Right lobe of liver (tissue), 6 donors: ENCODE results near the gene BLMH. TPM values are rescaled to one million over a fixed set of nuclear protein-coding genes. Genes with fewer than 3 reads are reported as not detected.
A peak's percentile ranks its signal among the peaks of the same experiment; 100 is the strongest.

ENCODE experiments used
- ATAC-seq, 4 donors: fragments of 200-7000 bp; cut with Tn5 transposase; one replicate each; pipeline ENCODE4 v1.9.1; 2020; ENCODE audit warnings: mild to moderate bottlenecking in 4 of 4, moderate library complexity in 4 of 4
- DNase-seq, 3 donors: peaks; one replicate each; pipeline ENCODE4 v3.0.0-alpha.2; 2020
- H3K27ac ChIP-seq, 3 donors: fragments of 200-600 bp; one replicate each; pipeline ENCODE4 v1.8.0; 2022
- H3K27me3 ChIP-seq, 2 donors: fragments of 200-600 bp; one replicate each; pipeline ENCODE4 v1.8.0; 2022
- H3K36me3 ChIP-seq, 4 donors: fragments of 200-600 bp; sonication (generic) in 1 of 4; one replicate each; pipeline versions ENCODE4 v1.5.1 to v1.8.0; 2017 to 2022; ENCODE audit warnings: control low read depth in 1 of 4
- H3K4me1 ChIP-seq, 4 donors: fragments of 200-600 bp; sonication (generic) in 1 of 4; one replicate each; pipeline versions ENCODE4 v1.5.1 to v1.8.0; 2017 to 2022; ENCODE audit warnings: control low read depth in 1 of 4
- H3K4me3 ChIP-seq, 3 donors: fragments of 200-600 bp; one replicate each; pipeline ENCODE4 v1.8.0; 2022
- H3K9me3 ChIP-seq, 4 donors: fragments of 200-600 bp; sonication (generic) in 1 of 4; one replicate each; pipeline versions ENCODE4 v1.5.1 to v1.8.0; 2017 to 2022; ENCODE audit warnings: control low read depth in 1 of 4
- POLR2A ChIP-seq: fragments of 450-650 bp; IDR thresholded peaks from one replicate; pipeline ENCODE4 v1.6.1; 2017; ENCODE audit warnings: antibody characterized with exemption, mild to moderate bottlenecking
- WGBS: methylation state at CpG from one replicate; pipeline ENCODE4 v1.1.6; 2018; ENCODE audit warnings: low coverage, low lambda C conversion rate; ENCODE audit not compliant: insufficient coverage; ENCODE audit errors: missing lambda C conversion rate; 5-methylcytosine and 5-hydroxymethylcytosine counted together
- intact Hi-C, 2 donors: fragments of 100-400 bp; cut with DNase I; formaldehyde crosslinking; loops; one replicate each; pipeline versions ENCODE4 v1.11.2 to v1.14.1; 2022
- total RNA-seq, 6 experiments: library from RNA; depleted of rRNA in 2 of 6; stranded (reverse); fragments of >200 nt in 2 of 6; fragmentation: NEBNext Ultra II Directional in 3 of 6; extraction: Animal tissue kit (Norgen Biotek cat#: 25700) in 3 of 6; gene quantifications; one replicate each; pipeline versions ENCODE4 v1.1.0 to v1.2.4, GENCODE V29; 2016 to 2023
- TF ChIP-seq, protein P1 (sequence below), 4 donors: fragments of 200-600 bp in 3 of 4; fragments of 450-650 bp in 1 of 4; IDR thresholded peaks; one replicate each; pipeline versions ENCODE4 v1.5.1 to v1.8.0; 2016 to 2022; ENCODE audit warnings: antibody characterized with exemption in 4 of 4, mild to moderate bottlenecking in 2 of 4
- donor health status: DM: no; HTN: yes; CAD: no.
- donor health status: DM: no; HTN: no; CAD: no.
- donor health status: DM: no; HTN: no; CAD: no.
- donor health status: DM: no; HTN: yes; CAD: no.
- donor health status: DM: no; HTN: yes; CAD: no.

Gene BLMH
- total RNA-seq, 6 experiments from 2014 or later: 7.0 to 9.2 (median 7.3) TPM

DNA sequence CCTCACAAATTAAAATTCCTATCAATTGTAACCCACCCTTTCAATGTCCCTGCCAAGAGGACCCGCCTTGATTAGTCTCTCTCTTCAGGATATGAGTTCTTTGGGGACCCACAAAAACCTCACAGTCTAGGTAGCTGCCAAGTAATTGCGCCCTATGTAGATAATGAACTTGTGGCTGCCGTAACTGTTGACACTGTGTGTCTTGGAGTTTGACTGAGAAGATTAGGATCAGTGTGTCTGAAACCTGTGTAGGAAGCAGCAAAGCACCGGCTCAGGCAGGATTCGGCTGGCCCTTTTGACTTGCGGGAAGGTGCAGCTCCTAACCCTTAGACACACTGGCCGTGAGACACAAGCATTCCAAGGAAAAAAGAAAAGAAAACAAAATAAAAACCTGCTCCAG, 38.4 kb downstream of the BLMH start:
- Histone ChIP-seq H3K27me3 (no peaks in the 10 kb centered on the region), H3K4me1 (peaks cover 0 to 10% (median 4%) of the 10 kb centered on the region in 4 donors), H3K36me3 (no peaks in the 10 kb centered on the region), H3K4me3 (no peak overlapping the region), H3K27ac (no peak overlapping the region), H3K9me3 (no peaks in the 10 kb centered on the region)
- DNase-seq: no peak
- 90% methylated on average over 7 of the region's 7 CpGs for WGBS
- no peak for ATAC-seq
- intact Hi-C loops: no loop called here
- no peak for TF ChIP-seq POLR2A
- TF ChIP-seq, protein P1, sequence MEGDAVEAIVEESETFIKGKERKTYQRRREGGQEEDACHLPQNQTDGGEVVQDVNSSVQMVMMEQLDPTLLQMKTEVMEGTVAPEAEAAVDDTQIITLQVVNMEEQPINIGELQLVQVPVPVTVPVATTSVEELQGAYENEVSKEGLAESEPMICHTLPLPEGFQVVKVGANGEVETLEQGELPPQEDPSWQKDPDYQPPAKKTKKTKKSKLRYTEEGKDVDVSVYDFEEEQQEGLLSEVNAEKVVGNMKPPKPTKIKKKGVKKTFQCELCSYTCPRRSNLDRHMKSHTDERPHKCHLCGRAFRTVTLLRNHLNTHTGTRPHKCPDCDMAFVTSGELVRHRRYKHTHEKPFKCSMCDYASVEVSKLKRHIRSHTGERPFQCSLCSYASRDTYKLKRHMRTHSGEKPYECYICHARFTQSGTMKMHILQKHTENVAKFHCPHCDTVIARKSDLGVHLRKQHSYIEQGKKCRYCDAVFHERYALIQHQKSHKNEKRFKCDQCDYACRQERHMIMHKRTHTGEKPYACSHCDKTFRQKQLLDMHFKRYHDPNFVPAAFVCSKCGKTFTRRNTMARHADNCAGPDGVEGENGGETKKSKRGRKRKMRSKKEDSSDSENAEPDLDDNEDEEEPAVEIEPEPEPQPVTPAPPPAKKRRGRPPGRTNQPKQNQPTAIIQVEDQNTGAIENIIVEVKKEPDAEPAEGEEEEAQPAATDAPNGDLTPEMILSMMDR (IDR thresholded peaks at IDR 0.05): no peak

DNA sequence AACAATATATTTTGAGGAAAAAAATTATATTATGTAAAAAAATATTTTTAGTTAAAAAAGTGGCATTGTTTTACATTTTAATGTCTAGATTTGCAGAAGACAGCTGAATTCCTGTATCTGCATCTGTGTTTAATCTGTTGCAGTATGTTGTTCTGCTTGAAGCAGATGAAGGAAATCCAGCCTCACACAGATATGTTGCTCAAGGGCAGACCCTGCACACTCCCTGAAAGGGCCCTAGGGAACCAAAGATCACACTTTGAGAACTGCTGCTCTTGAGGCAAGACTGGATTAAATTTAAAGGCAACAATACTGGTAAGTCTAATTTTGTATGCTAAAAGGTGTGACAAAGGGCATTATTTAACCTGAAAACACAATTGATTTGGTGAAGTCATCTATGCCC, 39.8 kb downstream of the BLMH start:
- intact Hi-C loops: no loop called here
- ATAC-seq (no peak), DNase-seq (no peak)
- H3K36me3 ChIP-seq: peaks cover 0 to 5% (median 0%) of the 10 kb centered on the region in 4 donors
- H3K4me3 ChIP-seq: no peak overlapping the region
- no peaks in the 10 kb centered on the region for H3K9me3 ChIP-seq
- peaks cover 0 to 11% (median 5%) of the 10 kb centered on the region in 4 donors for H3K4me1 ChIP-seq
- TF ChIP-seq, protein P1 (IDR thresholded peaks at IDR 0.05): no peak
- TF ChIP-seq POLR2A: no peak
- H3K27ac ChIP-seq: no peak overlapping the region
- no peaks in the 10 kb centered on the region for H3K27me3 ChIP-seq

DNA sequence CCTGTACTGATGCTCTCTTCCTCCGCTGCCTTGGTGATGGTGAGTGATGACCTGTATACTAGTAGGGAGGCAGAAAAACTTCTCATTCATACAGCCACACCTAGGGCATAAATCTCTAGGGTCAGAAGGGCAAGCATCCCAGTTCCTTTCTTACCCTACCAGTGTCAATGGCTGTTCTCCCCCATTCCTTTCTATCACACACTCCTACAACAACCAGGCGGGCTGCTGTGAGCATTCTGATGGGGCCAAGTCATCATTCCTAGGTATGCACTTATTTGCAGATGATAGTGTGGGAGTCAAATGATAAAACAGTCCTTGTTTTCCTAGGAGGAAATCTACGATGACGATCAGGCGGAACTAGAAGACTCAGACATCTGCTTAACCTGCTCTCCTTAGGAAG, 42.3 kb downstream of the BLMH start:
- intact Hi-C loops: no loop called here
- Histone ChIP-seq H3K27me3 (no peaks in the 10 kb centered on the region), H3K9me3 (no peaks in the 10 kb centered on the region), H3K36me3 (peaks cover 0 to 5% (median 0%) of the 10 kb centered on the region in 4 donors), H3K4me3 (no peak overlapping the region), H3K27ac (peak overlapping the region in 1 of 3 donors; percentile 39), H3K4me1 (peaks cover 0 to 11% (median 5%) of the 10 kb centered on the region in 4 donors)
- ATAC-seq: peak in 1 of 4 donors; percentile 17
- TF ChIP-seq, protein P1 (IDR thresholded peaks at IDR 0.05): no peak
- no peak for TF ChIP-seq POLR2A
- no peak for DNase-seq
- whole genome bisulfite sequencing: 91% methylated on average over 4 of the region's 5 CpGs

DNA sequence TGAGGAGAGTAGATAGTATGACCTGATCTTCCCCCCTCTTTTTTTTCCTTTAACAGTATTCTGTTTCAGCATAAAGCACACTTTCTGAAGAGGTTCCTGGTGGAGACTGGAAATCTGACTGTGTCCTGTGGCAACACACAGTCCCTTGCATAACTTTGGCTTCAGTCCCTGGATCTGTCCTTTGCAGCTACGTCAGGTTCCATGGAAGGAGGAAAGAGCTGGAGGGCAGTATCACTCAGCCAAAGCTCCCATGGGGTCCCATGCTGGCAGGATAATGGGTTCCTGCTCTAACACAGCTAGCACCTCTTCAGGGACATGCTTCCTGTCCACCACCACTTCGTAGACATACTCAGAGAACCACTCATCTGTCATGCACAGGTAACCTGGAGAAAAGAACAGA, 43.0 kb downstream of the BLMH start:
- no peak overlapping the region for H3K4me3 ChIP-seq
- H3K27me3 ChIP-seq: no peaks in the 10 kb centered on the region
- no peaks in the 10 kb centered on the region for H3K9me3 ChIP-seq
- H3K36me3 ChIP-seq: peaks cover 0 to 5% (median 0%) of the 10 kb centered on the region in 4 donors
- 60% methylated on average over 2 of the region's 2 CpGs for WGBS
- intact Hi-C loops: no loop called here
- peaks cover 0 to 11% (median 5%) of the 10 kb centered on the region in 4 donors for H3K4me1 ChIP-seq
- DNase-seq: peak in 1 of 3 donors; percentile 78
- TF ChIP-seq, protein P1 (IDR thresholded peaks at IDR 0.05): no peak
- no peak for TF ChIP-seq POLR2A
- H3K27ac ChIP-seq: peak overlapping the region in 1 of 3 donors; percentile 39
- ATAC-seq: peak; percentile 93 to 98 (median 96)

DNA sequence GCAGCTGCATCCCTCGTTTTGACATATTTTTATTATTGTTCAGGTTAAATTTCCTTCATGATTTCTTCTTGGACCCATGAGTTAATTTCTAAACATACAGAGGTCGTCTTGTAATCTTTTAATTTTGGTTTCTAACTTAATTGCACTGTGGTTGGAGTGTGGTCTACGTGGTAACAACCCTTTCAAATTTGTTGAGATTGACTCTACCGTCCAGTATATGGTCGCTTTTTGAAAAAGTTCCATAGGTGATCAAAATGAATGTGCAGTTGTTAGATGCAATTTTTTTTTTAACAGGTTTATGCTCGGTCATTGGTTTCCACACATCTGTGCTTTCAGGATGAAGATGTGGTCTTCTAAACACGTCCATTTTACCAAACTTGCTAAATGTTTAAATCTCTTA, 45.3 kb downstream of the BLMH start:
- no peak for ATAC-seq
- no peak for DNase-seq
- no peak overlapping the region for H3K27ac ChIP-seq
- no peak for TF ChIP-seq POLR2A
- TF ChIP-seq, protein P1 (IDR thresholded peaks at IDR 0.05): no peak
- peaks cover 0 to 5% (median 0%) of the 10 kb centered on the region in 4 donors for H3K36me3 ChIP-seq
- H3K4me1 ChIP-seq: peaks cover 0 to 20% (median 6%) of the 10 kb centered on the region in 4 donors
- H3K27me3 ChIP-seq: no peaks in the 10 kb centered on the region
- 64% methylated on average over 5 of the region's 7 CpGs for WGBS
- intact Hi-C loops: no loop called here
- H3K9me3 ChIP-seq: no peaks in the 10 kb centered on the region
- no peak overlapping the region for H3K4me3 ChIP-seq
